Glomerular visceral epithelial cell (primary cell): Measurements from ENCODE around the gene VRK1.
"Not testable (repeated sequence)": the region's sequence is repeated elsewhere in the genome, so short reads cannot be mapped to it uniquely, and the experiment has no call there.

Experiments
- DNase-seq: peaks from one replicate; pipeline ENCODE4 v3.0.0-alpha.2; 2016; ENCODE audit errors: extremely low spot score

Gene VRK1

DNA sequence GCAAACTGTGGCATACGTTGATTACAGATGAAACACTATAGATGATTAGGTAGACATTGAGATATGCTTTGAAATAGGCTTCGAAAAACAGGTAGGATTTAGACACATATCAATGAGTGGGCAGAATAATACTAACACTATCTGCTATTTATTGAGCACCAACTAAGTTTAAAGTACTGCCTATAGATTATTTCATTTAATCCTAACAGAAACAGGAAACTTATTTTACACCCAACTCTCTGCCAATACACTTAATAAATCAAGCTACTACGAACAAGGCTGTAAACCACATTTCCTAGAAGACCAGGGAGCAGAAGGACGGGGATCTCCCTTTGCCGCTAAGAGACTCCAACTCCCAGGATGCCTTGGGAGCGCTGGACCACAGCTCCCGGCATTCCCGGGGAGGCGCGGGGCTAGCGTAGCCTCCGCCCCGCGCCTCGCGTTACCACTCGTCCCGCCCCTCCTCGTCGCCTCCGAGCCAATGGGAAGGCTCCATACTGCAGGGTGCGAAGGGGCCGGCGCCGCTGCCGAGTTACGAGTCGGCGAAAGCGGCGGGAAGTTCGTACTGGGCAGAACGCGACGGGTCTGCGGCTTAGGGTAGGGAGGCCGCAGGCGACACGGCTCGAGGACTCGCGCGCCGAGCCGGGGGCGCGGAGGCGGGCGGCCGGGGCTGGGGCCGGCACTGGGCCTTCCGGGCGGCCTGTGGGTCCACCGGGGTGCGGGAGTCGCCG, at the start of gene VRK1:
Gene VRK1 (plus strand): TSS at position 532 of the 731 bp plus-strand sequence. CDS start 36,090 bp downstream, outside the sequence.
- peak; percentile 94 for DNase-seq

GRCh38 chr14:96747608-96748007, 49.6 kb upstream of the VRK1 start:
- DNase-seq, result no peak

- no peak for DNase-seq
Measured at GRCh38 chr14:96748362-96748761, 48.8 kb upstream of the VRK1 start.

DNA sequence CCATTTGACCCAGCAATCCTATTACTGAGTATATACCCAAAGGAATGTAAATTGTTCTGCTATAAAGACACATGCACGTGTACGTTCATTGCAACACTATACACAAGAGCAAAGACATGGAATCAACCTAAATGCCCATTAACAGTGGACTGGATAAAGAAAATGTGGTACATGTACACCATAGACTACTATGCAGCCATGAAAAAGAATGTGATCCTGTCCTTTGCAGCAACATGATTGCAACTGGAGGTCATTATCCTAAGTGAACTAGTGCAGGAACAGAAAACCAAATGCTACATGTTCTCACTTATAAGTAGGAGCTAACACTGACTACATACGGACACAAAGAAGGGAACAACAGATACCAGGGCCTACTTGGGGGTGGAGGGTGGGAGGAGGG, 45.7 kb upstream of the VRK1 start:
- no peak for DNase-seq

GRCh38 chr14:96752125-96752524, 45.1 kb upstream of the VRK1 start:
- DNase-seq, result no peak

DNA sequence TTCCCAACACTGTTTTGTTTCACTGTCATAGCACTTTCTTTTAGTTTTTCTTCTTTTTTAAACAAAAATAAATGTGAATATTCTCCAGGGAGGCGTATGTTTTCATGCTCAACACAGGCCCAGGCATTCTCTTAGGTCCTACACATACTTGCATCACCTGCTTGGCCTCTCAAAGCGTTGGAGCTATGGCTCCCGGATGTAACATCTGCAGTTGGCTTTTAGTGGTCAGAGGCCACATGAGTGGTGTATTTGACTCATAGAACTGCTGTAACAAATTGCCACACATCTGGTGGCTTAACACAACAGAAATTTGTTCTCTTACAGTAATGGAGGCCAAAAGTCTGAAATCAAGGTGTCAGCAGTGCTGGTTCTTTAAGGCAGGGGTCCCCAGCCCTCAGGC, 44.6 kb upstream of the VRK1 start:
- DNase-seq, result no peak

DNA sequence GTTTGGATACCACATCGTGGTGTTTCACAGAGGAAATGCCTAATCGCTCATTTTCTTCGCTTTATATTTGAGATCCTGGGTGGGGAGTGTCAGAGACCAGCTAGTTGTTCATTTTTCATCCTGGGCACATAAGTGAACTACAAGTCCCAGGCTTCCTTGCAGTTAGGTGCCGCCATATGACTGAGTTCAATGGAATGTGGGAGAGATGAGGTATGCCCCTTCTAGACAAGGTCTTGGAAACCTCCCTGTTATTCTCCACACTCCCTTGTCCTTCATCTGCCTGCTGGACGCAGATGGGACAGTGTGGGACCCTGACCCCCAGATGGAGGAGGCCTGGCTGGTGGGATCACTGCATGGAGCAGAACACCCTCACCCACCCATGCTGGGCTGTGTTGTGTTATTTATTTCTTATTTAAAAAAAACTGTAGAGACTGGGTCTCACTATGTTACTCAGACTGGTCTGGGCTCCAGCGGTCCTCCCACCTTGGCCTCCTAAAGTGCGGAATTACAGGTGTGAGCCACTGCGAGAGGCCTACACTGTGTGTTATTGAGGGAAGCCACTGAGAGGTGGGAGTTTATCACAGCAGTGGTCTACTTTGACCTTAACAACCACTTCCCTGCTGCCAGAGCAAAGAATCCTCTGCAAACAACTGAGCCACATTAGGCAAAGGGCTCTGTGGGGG, 42.9 kb upstream of the VRK1 start:
- peak; percentile 13 for DNase-seq

DNA sequence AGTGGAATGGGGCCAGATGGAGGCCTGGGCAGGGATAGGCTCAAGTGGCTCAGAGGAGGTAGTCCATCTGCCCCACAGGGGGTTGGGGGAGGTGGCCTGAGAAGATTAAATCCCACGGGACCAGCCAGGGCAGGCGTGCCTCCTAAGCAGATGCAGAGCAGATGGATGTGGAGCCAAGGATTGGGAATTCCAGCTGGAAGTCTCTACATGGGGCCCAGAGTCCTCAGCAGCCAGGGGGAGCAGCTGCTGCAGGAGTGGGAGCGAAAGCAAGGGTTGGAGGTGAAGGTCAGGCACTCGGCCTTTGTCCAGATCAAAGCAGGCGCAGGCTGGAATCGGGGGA, 42.4 kb upstream of the VRK1 start:
- no peak for DNase-seq

GRCh38 chr14:96756745-96757144, 40.4 kb upstream of the VRK1 start:
- no peak for DNase-seq

GRCh38 chr14:96757456-96757855, 39.7 kb upstream of the VRK1 start:
- no peak for DNase-seq

DNA sequence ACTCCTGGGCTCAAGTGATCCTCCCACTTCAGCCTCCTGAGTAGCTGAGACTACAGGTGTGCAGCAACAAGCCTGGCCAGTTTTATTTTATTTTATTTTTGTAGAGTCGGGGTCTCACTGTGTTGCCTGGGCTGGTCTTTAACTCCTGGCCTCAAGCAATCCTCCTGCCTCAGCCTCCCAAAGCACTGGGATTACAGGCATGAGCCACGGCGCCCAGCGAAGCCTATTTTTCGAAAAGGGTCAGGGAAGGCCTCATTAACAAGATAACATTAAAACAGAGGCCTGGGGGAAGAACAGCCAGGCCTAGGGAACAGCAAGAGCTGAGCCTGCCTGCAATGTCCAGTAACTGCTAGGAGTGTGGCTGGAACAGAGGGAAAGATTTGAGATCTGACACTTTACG, 36.1 kb upstream of the VRK1 start:
- DNase-seq, result no peak

DNA sequence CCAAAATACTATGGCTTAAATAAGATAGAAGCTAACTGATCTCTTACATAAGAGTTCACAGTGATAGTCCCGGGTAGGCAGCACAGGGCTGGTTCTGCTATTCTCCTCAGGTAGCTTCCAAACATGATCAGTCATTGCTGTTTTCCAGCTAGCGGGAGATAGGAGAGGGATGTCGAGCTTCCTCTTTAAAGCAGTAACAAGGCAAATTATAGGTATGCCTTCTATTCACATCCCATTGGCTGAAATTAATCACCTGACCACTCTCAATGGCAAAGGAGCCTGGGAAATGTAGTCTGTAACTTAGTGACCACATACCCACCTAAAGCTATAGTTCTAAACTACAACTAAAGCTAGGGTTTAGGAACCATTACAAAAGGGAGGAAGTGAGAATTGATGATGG, 34.5 kb upstream of the VRK1 start:
- peak; percentile 33 for DNase-seq

DNA sequence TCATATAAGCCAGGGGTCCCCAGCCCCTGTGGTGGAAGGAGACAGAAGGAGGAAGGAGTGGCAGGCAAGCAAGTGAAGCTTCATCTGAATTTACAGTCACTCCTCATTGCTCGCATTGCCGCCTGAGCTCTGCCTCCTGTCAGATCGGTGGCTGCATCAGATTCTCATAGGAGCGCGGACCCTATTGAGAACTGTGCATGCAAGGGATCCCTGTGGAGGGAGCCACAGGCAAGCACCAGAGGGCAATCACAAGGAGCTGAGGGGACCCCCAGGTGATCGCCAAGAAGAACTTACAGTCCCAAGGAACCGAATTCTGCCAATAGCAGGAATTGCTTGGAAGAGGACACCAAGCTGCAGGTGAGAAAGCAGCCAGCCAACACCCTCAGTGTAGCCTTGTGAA, 33.2 kb upstream of the VRK1 start:
- DNase-seq, result no peak

DNA sequence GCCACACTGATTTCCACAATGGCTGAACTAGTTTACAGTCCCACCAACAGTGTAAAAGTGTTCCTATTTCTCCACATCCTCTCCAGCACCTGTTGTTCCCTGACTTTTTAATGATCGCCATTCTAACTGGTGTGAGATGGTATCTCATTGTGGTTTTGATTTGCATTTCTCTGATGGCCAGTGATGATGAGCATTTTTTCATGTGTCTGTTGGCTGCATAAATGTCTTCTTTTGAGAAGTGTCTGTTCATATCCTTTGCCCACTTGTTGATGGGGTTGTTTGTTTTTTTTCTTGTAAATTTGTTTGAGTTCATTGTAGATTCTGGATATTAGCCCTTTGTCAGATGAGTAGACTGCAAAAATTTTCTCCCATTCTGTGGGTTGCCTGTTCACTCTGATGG, 32.0 kb upstream of the VRK1 start:
- DNase-seq, result not testable (repeated sequence)

DNA sequence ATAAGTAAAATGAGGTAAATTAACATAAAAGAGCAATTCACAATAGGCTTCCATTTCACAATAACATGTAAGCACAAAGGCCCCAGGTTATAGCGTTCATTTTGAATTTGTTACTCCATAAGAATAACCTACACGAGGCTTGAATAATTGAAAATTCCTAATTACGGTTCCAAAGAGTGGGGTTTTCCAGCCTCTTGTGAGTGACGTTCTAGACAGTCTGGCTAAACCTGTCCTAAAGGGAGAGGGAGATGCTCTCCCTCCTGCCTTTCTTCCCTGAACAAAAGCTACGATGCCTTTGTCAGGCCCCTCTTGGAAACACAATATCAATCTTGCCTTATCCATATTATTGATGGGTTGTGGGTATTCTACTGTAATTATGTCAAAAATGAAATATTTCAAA, 24.3 kb upstream of the VRK1 start:
- DNase-seq, result no peak

GRCh38 chr14:96776791-96777190, 20.4 kb upstream of the VRK1 start:
- no peak for DNase-seq

GRCh38 chr14:96780500-96780899, 16.7 kb upstream of the VRK1 start:
- no peak for DNase-seq

DNA sequence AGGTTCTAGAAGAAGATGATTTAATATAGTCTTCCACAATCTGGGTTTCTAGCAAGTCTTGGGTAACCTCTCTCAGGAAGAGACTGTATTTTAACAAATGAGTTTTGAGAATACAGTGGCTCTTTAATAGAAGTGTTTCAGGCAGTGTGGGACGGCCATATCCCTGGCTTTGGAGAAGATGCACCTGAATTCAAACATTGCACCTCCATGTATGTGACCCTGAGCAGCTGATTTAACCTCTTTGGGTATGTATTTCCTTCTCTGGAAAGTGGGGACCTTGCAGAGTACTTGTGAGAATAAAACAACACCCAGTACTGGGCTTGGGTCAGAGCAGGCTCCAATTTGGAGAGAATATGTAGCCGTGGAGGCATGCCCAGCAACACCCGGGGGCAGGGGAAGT, 15.8 kb upstream of the VRK1 start:
- DNase-seq, result no peak

DNA sequence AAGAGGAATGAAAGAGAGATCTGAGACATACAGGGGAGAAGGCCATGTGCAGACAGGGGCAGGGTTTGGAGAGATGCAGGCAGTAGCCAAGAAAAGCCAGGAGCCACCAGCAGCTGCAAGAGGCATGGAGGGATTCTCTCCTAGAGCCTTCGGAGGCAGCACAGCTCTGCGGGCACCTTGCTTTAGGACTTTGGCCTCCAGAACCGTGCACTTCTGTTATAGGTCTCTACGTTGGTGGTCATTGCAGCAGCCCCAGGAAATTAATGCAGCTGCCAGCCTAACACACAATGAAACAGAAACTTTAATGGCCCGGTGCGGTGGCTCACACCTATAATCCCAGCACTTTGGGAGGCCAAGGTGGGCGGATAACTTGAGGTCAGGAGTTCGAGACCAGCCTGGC, 14.7 kb upstream of the VRK1 start:
- DNase-seq, result no peak

- DNase-seq, result no peak
Measured at GRCh38 chr14:96783043-96783914, 13.9 kb upstream of the VRK1 start.

DNA sequence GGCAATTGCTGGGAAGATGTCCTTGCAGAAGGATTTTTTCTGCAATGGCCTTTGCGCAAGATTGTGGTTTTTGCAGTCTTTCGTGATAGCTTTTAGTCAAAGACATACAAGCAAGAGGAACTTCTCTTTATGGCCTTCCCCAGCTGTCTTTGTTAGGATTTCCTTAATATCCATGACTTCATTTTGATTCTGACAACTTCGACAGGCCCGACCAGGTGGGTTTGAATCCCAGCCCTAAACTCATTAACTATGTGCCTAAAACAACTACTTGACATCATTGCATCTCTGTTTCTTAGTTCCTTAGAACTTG, 13.3 kb upstream of the VRK1 start:
- DNase-seq, result no peak

- no peak for DNase-seq
Measured at GRCh38 chr14:96790186-96790585, 7.0 kb upstream of the VRK1 start.

DNA sequence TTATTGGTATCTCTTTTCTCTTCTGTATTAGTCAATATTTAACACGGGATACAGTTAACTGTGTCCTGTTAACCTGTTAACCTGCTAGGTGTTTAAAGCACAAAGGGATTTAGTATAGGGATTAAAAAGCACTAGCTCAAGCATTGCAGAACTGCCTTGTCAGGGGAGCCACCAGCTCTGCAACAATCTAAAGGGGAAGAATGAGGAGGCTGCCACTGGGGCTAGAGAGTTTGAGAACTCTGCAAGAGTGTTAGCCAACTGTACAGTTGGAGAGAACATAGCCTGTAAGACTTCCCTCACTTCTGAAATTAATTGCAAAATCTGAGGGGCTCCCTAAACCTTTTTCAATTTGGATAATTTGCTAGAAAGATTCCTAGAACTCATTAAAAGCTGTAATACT, 6.5 kb upstream of the VRK1 start:
- no peak for DNase-seq
